Aorta (tissue), 5 donors: ENCODE results near the gene CSTB. TPM values are rescaled to one million over a fixed set of nuclear protein-coding genes. Genes with fewer than 3 reads are reported as not detected.

Experiments used
- ATAC-seq: fragments of 200-7000 bp; cut with Tn5 transposase; one replicate; pipeline ENCODE4 v1.9.1; 2022; ENCODE audit warnings: moderate library complexity; ENCODE audit not compliant: low FRiP score
- DNase-seq, 2 donors: peaks; one replicate each; pipeline ENCODE4 v3.0.0-alpha.2; 2020
- H3K27ac ChIP-seq, 2 donors: one replicate each; pipeline ENCODE4 v1.5.1; 2013; ENCODE audit warnings: low read length in 2 of 2, mild to moderate bottlenecking in 2 of 2, moderate library complexity in 2 of 2, control low read depth in 1 of 2, inconsistent platforms in 1 of 2, low read depth in 1 of 2
- H3K27me3 ChIP-seq, 2 donors: one replicate each; pipeline ENCODE4 v1.6.1; 2013; ENCODE audit warnings: control low read depth in 1 of 2, low read length in 1 of 2, mild to moderate bottlenecking in 1 of 2, moderate library complexity in 1 of 2; ENCODE audit not compliant: insufficient read depth in 2 of 2, control insufficient read depth in 1 of 2
- H3K36me3 ChIP-seq, 2 donors: one replicate each; pipeline ENCODE4 v1.6.1; 2013; ENCODE audit warnings: control low read depth in 1 of 2, low read length in 1 of 2, mild to moderate bottlenecking in 1 of 2; ENCODE audit not compliant: insufficient read depth in 2 of 2, control insufficient read depth in 1 of 2
- H3K4me1 ChIP-seq, 2 donors: one replicate each; pipeline ENCODE4 v1.6.1; 2013; ENCODE audit warnings: low read length in 2 of 2, control low read depth in 1 of 2, mild to moderate bottlenecking in 1 of 2, moderate library complexity in 1 of 2; ENCODE audit not compliant: insufficient read depth in 2 of 2, control insufficient read depth in 1 of 2
- H3K4me3 ChIP-seq, 2 donors: one replicate each; pipeline ENCODE4 v1.5.1; 2013; ENCODE audit warnings: low read length in 2 of 2, control low read depth in 1 of 2, mild to moderate bottlenecking in 1 of 2
- H3K9me3 ChIP-seq: one replicate; pipeline ENCODE4 v1.6.1; 2013; ENCODE audit warnings: mild to moderate bottlenecking, low read length; ENCODE audit not compliant: control insufficient read depth
- WGBS, 2 donors: extraction: QIAGEN DNeasy Blood & Tissue Kit; methylation state at CpG; one replicate each; pipeline ENCODE4 v1.1.7; 2013; 5-methylcytosine and 5-hydroxymethylcytosine counted together
- intact Hi-C, 2 donors: fragments of 100-400 bp; cut with DNase I; formaldehyde crosslinking; loops; one replicate each; pipeline versions ENCODE4 v1.14.2 to v1.15.0; 2022
- polyA plus RNA-seq, 2 donors: library from polyadenylated mRNA; stranded (reverse); fragments of 200-250 nt; gene quantifications; one replicate each; pipeline ENCODE4 v1.2.3, GENCODE V29; 2013
- total RNA-seq, 2 donors: library from RNA; stranded (reverse); fragmentation: NEBNext Ultra II Directional; extraction: Animal tissue kit (Norgen Biotek cat#: 25700); gene quantifications; one replicate each; pipeline ENCODE4 v1.2.1, GENCODE V29; 2021
- donor health status: healthy with polysubstance abuse.
- donor health status: Bipolar disorder and iron deficiency.
- donor health status: DM: no; HTN: no; CAD: no.
- donor health status: DM: no; HTN: no; CAD: no.
- donor health status: DM: yes; HTN: yes; CAD: no.

CSTB gene
- total and polyA plus RNA-seq, 4 donors: 30.3 to 71.6 (median 44.4) TPM

DNA sequence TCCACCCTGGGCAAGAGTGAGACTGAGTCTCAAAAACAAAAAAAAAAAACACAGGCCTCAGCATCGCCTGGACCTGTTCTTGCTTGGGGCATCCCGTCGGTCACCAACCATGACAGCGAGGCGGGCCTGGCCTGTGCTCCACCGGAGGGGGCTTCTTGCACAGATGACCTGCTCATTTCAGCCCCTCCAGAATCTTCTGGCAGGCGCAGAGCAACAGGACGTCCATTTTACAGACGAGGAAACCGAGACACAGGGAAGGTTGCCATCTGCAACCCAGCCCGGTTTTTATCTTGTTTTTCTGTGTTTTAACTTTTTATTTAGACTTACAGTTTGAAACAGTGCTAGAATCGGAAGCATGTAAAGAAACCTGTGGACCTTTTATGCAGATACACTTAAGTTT, 918 bp downstream of the CSTB start:
- Histone ChIP-seq H3K27ac (no peak overlapping the region), H3K9me3 (no peaks in the 10 kb centered on the region), H3K27me3 (no peaks in the 10 kb centered on the region), H3K36me3 (peaks cover 0 to 4% of the 10 kb centered on the region in 2 donors), H3K4me1 (no peaks in the 10 kb centered on the region), H3K4me3 (peak overlapping the region; percentile 52 to 67)
- ATAC-seq (no peak), DNase-seq (no peak)
- 68 to 70% methylated on average over 12 of the region's 12 CpGs for WGBS, 2 donors
- intact Hi-C loops: loop anchor here (10.0 kb wide), 2 partner anchors 50 to 90 kb away; no protein-coding TSS in a partner anchor

DNA sequence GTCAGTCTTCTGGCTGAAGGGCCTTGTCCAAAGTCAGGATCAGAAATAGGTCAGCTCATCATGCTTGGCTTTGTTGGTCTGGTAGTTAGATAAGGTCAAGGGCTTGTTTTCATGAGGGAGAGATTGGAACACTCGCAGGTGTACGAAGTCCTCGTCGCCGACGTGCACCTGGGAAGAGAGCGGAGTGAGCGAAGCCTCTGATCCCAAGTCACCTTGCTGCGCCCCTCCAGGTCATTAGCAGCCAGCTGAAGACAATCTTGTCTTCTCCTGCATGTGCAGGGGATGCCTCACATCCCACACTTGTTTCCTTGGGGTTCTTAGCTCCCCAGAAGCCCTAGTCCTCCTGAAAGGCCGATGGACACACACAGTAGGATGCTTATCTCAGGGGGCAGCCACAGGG, 1.9 kb downstream of the CSTB start:
- H3K36me3 ChIP-seq: peaks cover 0 to 4% of the 10 kb centered on the region in 2 donors
- H3K4me1 ChIP-seq: no peaks in the 10 kb centered on the region
- H3K4me3 ChIP-seq: no peak overlapping the region
- 96% methylated on average over 10 of the region's 10 CpGs for whole genome bisulfite sequencing, 2 donors
- no peak for ATAC-seq
- DNase-seq: no peak
- H3K27ac ChIP-seq: no peak overlapping the region
- intact Hi-C loops: loop anchor here (10.0 kb wide), 2 partner anchors 49 to 89 kb away; no protein-coding TSS in a partner anchor
- H3K27me3 ChIP-seq: no peaks in the 10 kb centered on the region
- H3K9me3 ChIP-seq: no peaks in the 10 kb centered on the region

DNA sequence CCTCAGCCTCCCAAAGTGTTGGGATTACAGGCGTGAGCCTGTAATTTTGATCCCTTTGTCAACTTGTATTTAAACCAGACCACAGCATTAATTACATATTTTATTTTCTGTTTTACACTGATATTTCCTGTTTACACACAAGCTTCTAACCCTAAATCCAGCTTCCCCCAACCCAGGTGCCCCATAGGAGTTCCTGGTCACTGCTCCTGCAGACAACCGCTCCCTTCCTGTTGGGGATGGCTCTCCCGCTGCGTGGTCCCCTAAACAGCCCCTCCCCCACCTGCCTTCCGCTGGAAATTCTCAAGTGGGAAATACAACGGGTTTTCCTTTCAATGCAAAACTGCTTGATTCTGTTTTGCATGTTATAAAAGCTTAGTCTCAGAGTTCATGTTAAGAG, 3.7 kb downstream of the CSTB start:
- peaks cover 0 to 4% of the 10 kb centered on the region in 2 donors for H3K36me3 ChIP-seq
- WGBS, 2 donors: 68 to 74% methylated on average over 6 of the region's 6 CpGs
- H3K27ac ChIP-seq: no peak overlapping the region
- ATAC-seq (no peak), DNase-seq (no peak)
- H3K27me3 ChIP-seq: no peaks in the 10 kb centered on the region
- no peak overlapping the region for H3K4me3 ChIP-seq
- no peaks in the 10 kb centered on the region for H3K9me3 ChIP-seq
- no peaks in the 10 kb centered on the region for H3K4me1 ChIP-seq
- intact Hi-C loops: loop anchor here (10.0 kb wide), 2 partner anchors 48 to 88 kb away; no protein-coding TSS in a partner anchor

DNA sequence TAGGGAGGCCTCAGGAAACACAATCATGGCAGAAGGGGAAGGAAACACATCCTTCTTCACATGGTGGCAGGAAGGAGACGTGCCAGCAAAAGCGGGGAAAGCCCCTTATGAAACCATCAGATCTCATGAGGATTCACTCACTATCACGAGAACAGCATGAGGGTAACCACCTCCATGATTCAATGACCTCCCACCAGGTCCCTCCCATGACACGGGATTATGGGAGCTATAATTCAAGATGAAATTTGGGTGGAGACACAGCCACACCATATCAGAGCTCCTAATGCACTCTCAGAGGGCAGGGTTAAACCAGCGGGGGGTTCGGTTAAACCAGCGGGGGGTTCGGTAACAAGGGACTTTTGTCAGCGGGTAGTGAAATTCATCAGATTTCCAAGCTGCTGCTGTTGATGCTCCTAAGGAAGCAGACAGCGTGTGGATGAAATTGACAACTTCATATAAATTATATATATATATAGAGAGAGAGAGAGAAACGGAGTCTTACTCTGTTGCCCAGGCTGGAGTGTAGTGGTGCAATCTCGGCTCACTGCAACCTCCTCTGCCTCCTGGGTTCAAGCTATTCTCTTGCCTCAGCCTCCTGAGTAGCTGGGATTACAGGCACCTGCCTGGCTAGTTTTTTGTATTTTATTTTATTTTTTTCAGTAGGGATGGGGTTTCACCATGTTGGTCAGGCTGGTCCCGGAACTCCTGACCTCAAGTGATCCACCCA, 4.2 kb downstream of the CSTB start:
- intact Hi-C loops: loop anchor here (10.0 kb wide), 2 partner anchors 47 to 87 kb away; no protein-coding TSS in a partner anchor
- H3K4me3 ChIP-seq: no peak overlapping the region
- WGBS, 2 donors: 85 to 86% methylated on average over 13 of the region's 13 CpGs
- no peaks in the 10 kb centered on the region for H3K4me1 ChIP-seq
- H3K27me3 ChIP-seq: no peaks in the 10 kb centered on the region
- peaks cover 0 to 4% of the 10 kb centered on the region in 2 donors for H3K36me3 ChIP-seq
- no peaks in the 10 kb centered on the region for H3K9me3 ChIP-seq
- ATAC-seq (no peak), DNase-seq (no peak)
- no peak overlapping the region for H3K27ac ChIP-seq

DNA sequence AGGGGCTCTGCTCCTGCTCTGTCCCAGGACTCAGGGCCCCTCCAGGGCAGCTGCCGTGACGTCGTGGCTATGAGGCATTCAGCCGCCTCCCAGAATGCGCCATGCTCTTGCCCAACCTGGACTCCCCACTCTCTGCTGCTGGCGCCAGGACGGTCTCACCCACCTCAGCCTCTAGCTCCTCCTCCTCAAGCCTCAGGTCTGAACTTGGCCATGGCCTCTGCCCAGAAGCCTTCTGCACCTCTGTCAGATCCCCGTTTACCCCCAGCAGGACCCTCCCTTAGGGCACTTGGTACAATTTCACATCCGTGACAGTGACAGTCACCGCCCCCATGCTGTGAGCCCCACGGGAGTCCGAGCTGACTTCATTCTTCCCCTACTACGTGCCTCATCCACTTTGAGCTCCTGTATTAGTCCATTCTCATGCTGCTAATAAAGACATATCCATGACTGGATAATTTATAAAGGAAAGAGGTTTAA, 4.9 kb downstream of the CSTB start:
- Histone ChIP-seq H3K27me3 (no peaks in the 10 kb centered on the region), H3K9me3 (no peaks in the 10 kb centered on the region), H3K27ac (no peak overlapping the region), H3K4me3 (no peak overlapping the region), H3K4me1 (no peaks in the 10 kb centered on the region), H3K36me3 (peaks cover 0 to 4% of the 10 kb centered on the region in 2 donors)
- intact Hi-C loops: loop anchor here (10.0 kb wide), 2 partner anchors 46 to 86 kb away; no protein-coding TSS in a partner anchor
- DNase-seq (no peak), ATAC-seq (no peak)
- WGBS, 2 donors: 74 to 77% methylated on average over 13 of the region's 13 CpGs

DNA sequence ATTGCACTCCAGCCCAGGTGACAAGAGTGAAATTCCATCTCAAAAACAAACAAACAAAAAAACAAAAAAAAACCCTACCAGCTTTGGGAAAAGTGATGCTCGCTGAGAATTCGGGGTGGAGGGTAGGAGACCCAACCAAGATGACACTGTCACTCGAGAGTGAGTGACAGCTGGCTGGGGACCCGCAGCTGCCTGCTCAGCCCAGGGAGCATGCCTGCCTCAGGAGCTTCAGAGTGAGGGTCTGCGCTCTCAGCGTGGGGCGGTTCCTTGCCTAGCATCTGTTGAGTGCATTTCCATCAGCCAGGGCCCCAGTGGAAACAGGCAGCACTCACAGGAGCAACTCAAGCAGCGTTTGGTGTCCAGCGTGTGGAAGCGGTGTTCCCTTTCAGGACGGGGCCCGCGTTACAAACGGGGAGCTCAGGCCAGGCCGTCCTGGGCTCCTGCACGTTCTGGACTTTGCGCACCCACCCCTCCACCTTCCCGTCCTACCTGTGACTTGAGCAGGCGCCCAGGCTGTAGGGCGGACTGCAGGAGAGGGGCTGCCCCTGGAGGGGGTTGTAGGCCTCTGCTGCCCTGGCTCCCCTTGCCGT, 5.9 kb downstream of the CSTB start:
- ATAC-seq (no peak), DNase-seq (no peak)
- H3K9me3 ChIP-seq: no peaks in the 10 kb centered on the region
- WGBS, 2 donors: 80 to 84% methylated on average over 21 of the region's 21 CpGs
- H3K27ac ChIP-seq: no peak overlapping the region
- intact Hi-C loops: loop anchor here (10.0 kb wide), 2 partner anchors 45 to 85 kb away; no protein-coding TSS in a partner anchor
- H3K4me1 ChIP-seq: no peaks in the 10 kb centered on the region
- H3K27me3 ChIP-seq: no peaks in the 10 kb centered on the region
- H3K4me3 ChIP-seq: no peak overlapping the region
- peaks cover 0 to 4% of the 10 kb centered on the region in 2 donors for H3K36me3 ChIP-seq

DNA sequence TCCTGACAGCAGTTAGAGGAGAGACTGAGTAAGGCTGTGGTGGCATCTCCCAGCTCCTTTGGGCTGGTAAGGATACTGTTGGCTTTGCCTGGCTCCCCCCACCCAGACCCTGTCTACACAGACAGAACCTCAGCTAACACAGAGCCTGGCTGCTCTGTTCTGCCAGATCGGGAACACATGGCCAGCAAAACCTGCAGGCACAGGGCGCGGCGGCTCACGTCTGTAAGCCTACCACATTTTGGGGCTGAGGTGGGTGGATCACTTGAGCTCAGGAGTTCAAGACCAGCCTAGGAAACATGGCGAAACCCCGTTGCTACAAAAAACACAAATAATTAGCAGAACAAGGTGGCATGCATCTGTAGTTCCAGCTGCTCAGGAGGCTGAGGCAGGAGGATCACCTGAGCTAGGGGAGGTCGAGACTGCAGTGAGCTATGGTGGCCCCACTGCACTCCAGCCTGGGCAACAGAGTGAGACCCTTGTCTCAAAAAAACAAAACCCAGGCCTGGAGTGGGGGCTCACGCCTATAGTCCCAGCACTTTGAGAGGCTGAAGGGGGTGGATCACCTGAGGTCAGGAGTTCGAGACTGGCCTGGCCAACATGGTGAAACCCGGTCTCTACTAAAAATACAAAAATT, 6.7 kb downstream of the CSTB start:
- no peaks in the 10 kb centered on the region for H3K27me3 ChIP-seq
- ATAC-seq (no peak), DNase-seq (no peak)
- no peak overlapping the region for H3K4me3 ChIP-seq
- H3K4me1 ChIP-seq: no peaks in the 10 kb centered on the region
- WGBS, 2 donors: 91 to 93% methylated on average over 11 of the region's 11 CpGs
- intact Hi-C loops: no loop called here
- no peak overlapping the region for H3K27ac ChIP-seq
- H3K9me3 ChIP-seq: no peaks in the 10 kb centered on the region
- H3K36me3 ChIP-seq: peaks cover 0 to 4% of the 10 kb centered on the region in 2 donors

DNA sequence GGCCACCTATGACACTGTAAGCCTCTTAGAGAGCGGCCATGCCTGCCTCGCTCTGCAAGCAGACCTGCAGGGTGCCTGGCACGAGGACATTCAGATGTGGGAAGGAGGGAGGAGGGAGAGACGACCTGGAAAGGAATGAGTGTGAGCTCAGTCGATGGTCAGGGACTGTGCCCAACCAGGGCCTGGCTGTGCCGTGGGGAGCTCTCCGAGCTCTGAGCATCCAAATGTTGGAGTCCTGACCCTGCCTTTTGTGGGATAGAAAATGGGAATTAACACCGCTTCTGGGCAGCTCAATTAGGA, 7.3 kb downstream of the CSTB start:
- Histone ChIP-seq H3K4me3 (no peak overlapping the region), H3K9me3 (no peaks in the 10 kb centered on the region), H3K36me3 (peaks cover 0 to 4% of the 10 kb centered on the region in 2 donors), H3K27me3 (no peaks in the 10 kb centered on the region), H3K4me1 (no peaks in the 10 kb centered on the region), H3K27ac (no peak overlapping the region)
- DNase-seq (no peak), ATAC-seq (no peak)
- intact Hi-C loops: no loop called here
- WGBS, 2 donors: 38 to 47% methylated on average over 8 of the region's 8 CpGs
